HuH-7.5 (cell line): ENCODE data around the gene RPL3.

Source experiments
- DNase-seq: peaks from one replicate; pipeline ENCODE4 v3.0.0; 2011; ENCODE audit warnings: low spot score

Gene RPL3

GRCh38 chr22:39299829-39300178 lies 19.6 kb downstream of the RPL3 start:
- DNase-seq: no peak

GRCh38 chr22:39298241-39298987 lies 21.0 kb downstream of the RPL3 start:
- no peak for DNase-seq

- DNase-seq: no peak
Observed at GRCh38 chr22:39297490-39298240, 21.8 kb downstream of the RPL3 start.

- DNase-seq: no peak
Observed at GRCh38 chr22:39296981-39297489, 22.4 kb downstream of the RPL3 start.

GRCh38 chr22:39296535-39296934 lies 22.9 kb downstream of the RPL3 start:
- no peak for DNase-seq

- no peak for DNase-seq
Observed at GRCh38 chr22:39294571-39295468, 24.6 kb downstream of the RPL3 start.

GRCh38 chr22:39293766-39294368 lies 25.6 kb downstream of the RPL3 start:
- DNase-seq: no peak

GRCh38 chr22:39292561-39293074 lies 26.8 kb downstream of the RPL3 start:
- peak; percentile 65 for DNase-seq

GRCh38 chr22:39292031-39292462 lies 27.4 kb downstream of the RPL3 start:
- no peak for DNase-seq

- DNase-seq: no peak
Observed at GRCh38 chr22:39291523-39291922, 27.9 kb downstream of the RPL3 start.

GRCh38 chr22:39290724-39291161 lies 28.7 kb downstream of the RPL3 start:
- DNase-seq: peak; percentile 81

GRCh38 chr22:39289975-39290720 lies 29.3 kb downstream of the RPL3 start:
- no peak for DNase-seq

- no peak for DNase-seq
Observed at GRCh38 chr22:39289533-39289932, 29.9 kb downstream of the RPL3 start.

GRCh38 chr22:39288135-39288898 lies 31.1 kb downstream of the RPL3 start:
- DNase-seq: no peak

GRCh38 chr22:39287076-39287725 lies 32.2 kb downstream of the RPL3 start:
- no peak for DNase-seq

- DNase-seq: no peak
Observed at GRCh38 chr22:39284983-39285382, 34.4 kb downstream of the RPL3 start.

- no peak for DNase-seq
Observed at GRCh38 chr22:39284142-39284980, 35.1 kb downstream of the RPL3 start.

GRCh38 chr22:39283322-39284141 lies 35.9 kb downstream of the RPL3 start:
- DNase-seq: no peak
